GM19193 (cell line): ENCODE data around the gene LRRC8D.

Experiments
- POLR2A ChIP-seq: IDR thresholded peaks from 4 replicates; pipeline ENCODE4 v1.6.1; 2011; ENCODE audit not compliant: insufficient read depth, insufficient read length; ENCODE audit errors: extremely low read depth

LRRC8D gene

DNA sequence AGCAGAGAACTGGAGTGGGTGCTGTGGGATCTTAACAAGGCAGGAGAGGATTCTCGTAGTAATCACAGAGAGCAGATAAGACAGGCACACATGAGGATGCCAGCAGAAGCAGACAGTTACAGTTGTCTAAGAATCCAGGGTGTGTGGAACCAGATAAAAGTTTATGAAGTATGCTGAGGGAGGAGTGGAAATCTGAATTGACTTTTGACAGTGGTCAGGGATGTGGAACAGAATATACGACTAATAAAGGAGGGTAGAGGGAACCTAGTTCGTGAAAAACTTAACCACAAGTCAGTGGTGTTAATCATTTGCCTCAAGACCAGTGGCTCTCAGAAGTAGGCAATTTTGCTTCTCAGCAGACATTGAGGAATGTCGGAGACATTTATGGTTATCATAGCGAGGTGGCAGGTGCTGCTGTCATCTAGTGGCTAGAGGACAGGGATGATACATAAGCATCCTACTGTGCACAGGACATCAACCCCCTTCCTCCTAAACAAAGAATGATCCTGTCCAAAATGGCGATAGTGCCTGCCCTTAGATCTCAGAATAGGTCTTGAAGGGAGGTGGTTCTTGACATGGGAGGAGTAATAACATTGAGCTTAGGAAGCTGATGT, 3.0 kb downstream of the LRRC8D start:
- no peak for TF ChIP-seq POLR2A

DNA sequence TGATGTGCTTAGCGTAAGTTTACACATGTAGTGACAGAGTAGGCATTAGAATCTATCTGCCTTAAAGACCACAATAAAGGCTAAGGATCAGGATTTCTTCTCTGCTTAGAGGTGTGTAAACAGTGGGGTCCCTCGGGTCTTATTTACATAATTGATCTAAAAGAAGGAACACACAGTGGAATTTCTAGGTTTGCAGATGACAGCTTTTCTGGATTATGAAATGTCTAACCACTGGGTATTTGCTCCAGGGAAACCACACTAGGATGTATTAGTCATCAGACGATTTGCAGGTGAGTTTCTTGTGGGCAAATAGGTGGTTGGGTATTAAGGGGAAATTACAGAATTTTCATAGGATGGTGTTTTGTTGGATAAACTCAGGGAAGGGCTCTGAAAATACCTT, 5.8 kb downstream of the LRRC8D start:
- no peak for TF ChIP-seq POLR2A

DNA sequence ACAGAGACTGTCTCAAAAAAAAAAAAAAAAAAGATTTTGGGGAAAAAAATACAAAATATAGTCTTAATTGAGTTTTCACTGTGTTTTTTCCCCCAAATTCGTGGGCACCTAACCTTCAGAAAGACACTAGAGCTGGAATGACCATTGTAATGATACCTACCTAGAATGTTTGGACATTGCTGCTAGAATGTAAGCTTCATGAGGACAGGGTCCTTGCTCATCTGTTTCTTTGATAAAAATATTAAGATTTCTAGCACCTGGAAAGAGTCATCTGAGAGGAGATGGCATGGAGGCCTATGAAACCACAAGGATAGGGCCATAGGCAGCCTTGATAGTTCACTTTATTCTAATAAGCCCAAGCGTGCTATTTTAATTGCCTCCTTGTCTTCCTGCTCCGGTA, 6.5 kb downstream of the LRRC8D start:
- no peak for TF ChIP-seq POLR2A

DNA sequence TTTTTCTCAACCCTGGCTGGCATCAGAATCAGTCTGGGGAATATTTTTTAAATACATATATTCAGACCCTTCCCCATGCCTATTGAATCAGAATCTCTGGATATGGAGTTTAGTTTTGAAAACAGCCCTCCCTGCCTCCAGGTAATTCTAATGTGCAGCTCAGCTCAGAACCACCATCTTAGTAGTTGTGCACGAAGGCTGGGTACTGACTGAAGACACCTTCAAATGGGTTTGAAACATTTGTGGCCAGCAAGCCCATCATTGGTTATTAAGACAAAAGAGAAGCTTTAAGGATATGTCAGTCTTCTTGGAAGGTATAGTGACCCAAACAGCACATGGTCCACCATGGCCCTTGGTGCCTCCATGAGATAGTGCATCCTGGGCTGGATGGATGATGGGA, 7.1 kb downstream of the LRRC8D start:
- no peak for TF ChIP-seq POLR2A

DNA sequence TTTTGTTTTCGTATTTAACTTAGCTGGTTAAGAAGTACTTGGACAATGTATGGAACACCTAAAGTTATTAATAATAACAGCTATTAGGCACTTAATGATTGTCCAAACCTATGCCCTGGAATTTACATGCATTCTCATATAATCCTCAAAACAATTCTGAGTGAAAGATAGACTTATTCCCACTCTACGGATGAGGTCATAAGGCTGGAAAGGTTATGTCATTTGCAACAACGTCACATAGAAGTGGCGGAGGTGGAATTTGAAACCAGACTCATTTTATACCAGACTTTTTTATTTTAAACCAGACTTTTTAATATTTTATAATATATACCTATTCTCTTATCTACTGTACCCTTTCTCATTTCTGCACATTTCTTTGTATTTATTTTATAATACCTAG, 8.4 kb downstream of the LRRC8D start:
- TF ChIP-seq POLR2A: no peak

DNA sequence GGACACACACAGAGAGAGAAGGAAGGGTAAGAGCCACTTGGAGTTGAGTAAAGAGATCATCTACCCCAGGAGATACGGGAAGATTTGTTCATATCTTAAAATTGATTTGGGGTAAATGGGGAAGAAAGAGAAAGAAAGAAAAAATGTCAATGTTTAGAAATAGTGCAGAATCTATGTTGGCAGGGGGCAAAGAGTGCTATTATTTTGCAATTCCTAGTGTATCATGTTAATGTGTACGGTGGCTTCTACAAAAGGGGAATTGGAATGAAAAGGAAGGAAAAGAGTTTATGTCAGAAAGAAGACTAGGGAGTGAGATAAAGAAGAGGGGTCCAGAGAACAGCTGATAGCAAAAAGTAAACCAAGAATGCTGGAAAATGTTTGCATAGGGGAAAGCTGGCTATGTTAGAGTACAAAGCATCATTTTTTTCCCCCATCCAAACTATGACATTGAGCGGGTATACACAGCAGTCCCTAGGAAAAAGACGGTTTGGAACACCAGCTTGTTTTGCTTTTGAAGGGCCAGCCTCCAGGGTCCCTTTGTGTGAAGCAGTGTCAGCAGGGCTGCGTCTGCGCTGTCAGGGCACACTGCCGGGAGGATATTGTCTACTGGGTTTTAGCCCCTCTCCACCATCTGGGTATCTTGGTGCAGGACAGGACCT, 10.8 kb downstream of the LRRC8D start:
- TF ChIP-seq POLR2A: no peak

DNA sequence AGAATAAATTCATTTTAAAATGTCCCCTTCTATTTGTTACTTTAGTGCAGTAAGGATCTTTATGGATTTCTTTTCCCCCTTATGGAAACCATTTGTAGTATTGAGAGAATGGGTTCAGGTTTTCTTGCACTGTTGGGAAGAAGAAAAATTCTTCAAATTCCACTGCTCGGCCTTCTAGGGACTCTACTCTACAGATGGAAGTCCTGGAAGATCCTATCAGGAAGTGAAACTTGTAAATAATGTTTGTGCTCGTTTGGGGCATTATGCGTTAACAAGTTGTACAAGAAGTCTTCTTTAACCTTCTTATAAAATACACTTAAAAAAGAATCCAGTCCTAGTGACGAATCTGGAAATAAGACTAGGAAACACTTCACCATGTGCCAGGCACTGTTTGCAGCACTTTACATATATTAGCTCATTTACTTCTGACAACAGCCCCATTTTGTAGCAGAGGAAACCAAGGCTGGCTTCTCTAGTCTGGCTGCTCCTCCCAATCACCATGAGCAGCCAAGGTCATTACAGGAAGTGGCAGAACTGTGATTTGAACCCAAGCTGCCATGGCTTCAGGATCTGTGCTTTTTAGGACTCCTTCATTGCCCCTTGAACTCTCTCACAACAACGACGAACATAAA, 11.8 kb downstream of the LRRC8D start:
- no peak for TF ChIP-seq POLR2A

DNA sequence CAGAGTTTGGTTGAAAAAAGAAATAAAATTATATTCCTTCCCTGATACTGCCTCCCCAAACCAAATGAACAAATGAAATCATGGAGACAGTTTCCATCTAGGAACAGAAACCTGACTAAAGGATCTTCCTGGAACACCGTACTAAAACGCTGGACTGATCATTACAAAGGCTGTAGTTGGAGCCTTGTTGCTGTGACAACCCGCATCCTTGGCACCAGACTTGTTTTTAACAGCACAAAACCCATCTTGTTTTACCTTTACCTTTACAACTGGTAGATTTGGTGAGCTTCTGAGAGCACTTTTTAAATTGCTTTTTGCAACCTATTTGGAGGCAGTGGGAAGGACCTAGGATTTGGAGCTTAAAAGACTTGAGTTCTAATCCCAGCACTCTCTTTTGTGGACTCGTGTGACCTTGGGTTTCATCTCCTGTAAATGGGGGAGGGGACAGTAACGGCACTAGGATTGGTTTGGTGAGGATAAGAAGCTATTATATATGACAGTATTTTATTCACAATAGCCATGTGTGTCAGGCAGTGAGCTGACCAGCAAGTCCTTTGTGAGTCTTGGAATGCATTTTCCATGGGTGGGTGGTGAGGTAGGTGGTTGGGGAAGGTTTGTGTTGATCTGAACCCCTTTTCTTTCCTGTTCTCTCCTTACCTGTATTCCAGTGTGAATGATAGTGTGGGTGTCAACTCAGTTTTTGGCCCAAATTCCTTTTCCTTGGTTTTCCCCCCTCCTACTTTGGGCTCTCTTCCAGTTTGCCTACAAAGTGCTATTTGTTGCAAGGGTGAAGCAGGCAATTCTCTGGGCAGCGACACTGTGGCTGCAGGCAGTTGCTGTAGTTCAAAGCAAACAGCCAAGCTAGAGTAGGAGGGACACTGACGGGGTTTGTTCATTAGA, 12.6 kb downstream of the LRRC8D start:
- no peak for TF ChIP-seq POLR2A

DNA sequence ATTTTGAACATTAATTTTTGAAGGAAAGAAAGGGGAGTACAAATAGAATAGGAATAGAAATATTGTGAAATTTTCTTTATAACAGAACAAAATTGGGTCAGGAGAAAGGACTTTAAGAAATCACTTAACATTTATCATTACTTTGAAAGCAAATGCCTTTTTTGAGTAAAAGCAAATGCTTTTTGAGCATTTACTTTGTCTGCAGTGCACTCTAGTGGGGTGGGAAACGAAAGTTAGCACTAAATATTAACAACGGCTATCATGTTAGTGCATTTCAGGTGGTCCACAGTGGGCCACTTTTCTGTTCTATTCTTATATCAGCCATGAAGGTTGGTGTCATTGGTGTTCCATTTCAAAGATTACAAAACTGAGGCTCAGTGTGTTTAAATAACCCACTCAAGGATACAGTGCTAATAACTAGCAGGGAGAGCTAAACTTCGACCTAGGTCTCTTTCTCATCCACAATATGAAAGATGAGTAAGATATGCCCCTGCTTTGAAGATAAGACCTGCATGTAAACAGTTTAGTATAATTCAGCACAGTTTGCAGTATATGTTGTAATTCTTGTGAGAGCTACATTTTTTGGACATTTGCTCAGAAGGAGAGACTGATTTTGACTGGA, 13.4 kb downstream of the LRRC8D start:
- no peak for TF ChIP-seq POLR2A

DNA sequence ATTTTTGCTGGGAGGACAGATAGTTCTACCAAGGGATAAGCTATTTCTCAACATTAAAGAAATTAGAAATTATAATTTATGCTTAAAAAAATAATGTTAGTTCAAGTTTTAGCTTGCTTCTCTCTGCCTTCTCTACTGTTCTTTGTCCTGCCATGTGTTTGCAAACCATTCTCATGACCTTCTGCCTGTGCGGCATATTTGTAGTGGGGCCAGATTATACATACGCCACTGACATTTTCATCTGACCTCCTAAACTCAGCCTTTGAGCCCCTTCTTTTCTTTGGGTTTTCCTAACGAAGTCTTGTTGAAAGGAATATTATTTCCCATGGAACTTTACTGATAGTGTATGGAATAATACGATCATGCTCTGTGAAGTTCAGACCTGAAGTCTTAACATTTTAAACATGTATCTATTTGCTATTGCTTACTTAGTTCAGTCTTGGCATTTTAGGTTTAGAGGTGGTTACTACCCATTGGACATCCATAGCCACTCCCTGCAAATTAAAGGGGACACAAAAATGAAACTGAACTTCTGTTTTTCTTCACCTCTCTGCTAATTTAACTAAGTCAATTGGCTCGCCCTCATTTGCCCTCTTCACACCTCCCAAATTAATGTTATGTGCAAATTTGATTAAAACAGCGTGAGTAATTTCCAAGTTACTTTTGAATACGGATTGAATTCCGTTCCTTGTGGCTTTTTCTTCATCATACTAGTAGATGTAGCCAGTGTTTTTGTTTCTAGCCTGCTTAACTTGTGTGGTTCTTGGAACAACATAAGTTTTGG, 15.6 kb downstream of the LRRC8D start:
- no peak for TF ChIP-seq POLR2A

DNA sequence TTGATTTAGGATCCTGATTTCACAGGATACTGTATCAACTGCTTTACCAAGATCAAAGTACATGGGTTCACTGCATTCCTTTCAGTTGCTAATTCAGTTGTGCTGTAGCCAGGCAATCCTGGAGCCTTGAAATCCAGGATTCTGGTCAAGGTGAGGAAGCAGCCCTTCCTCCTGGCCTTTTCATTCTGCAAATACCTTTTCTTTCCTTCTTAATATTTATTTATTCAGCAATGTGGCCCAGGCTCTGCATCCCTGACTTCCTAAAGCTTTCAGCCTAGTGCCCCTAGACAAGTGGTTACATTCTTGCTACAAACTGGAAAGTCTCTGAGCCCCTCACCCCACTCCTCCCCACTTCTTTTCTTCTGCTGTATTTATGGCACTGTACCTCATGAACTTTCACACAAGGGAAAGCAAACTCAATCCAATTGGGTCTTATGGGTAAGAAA, 16.2 kb downstream of the LRRC8D start:
- no peak for TF ChIP-seq POLR2A

DNA sequence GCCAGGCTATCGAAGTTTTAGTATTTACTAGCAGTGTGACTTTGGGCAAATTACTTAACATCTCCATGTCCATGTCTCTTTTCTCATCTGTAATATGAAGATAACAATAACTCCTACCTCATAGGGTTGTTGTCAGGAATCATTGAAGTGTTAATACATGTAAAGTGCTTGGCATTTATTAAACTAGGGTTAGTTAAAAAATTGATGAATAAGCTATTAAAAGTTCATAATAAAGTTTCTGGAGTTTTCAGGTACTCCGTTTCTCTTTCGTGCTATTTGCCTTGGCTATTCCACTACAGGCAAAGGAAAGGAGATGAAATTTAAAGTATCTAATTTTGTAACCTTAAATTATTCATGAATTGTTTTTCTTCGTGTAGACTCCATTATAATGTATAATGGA, 16.7 kb downstream of the LRRC8D start:
- TF ChIP-seq POLR2A: no peak

DNA sequence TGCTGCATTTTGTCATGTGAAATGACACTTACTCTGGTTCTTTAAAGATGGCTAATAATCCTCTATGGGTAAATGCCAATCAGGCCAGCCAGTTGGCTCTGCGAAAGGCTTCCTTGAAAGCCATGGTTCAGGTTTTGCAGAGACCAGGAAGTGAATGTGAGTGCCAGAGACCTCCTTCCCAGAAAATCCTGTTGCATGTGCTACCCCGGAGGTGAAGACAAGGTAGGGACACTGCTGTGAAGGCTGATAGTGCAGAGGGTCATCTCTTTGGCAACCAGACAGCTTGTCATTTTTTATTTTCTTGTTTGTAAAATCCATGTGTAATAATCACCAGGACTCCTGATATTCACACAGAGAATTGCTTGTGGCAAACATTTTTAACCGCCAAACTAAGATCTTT, 18.7 kb downstream of the LRRC8D start:
- TF ChIP-seq POLR2A: no peak

DNA sequence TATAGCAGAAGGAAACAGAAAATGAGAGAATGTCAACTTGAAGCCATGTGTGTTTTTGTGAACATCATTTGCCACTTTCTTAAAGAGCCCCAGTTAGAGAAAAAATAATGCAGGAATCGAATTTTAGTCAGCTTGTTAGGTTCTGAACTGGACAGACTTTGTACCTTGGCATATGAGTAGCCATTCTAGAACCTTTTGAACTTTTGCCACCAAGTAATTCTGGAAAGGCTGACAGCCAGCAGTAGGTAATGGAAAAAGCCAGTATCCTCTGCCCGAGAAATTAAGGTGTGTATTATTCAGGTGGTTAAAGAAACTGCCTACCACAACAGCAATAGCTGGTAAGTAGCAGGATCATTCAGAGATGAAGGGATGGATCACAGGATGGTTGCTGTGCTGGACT, 20.7 kb downstream of the LRRC8D start:
- TF ChIP-seq POLR2A: no peak
